ENCODE data around the gene PGM5.
"Not testable (repeated sequence)": the region's sequence is repeated elsewhere in the genome, so short reads cannot be mapped to it uniquely, and the experiment has no call there.

PGM5 gene

GRCh38 chr9:68383894-68384293 is 27.5 kb downstream of the PGM5 start:
- not testable (repeated sequence) for DNase-seq

- DNase-seq: not testable (repeated sequence)
Observed at GRCh38 chr9:68389558-68389957, 33.1 kb downstream of the PGM5 start.

GRCh38 chr9:68390737-68391136 is 34.3 kb downstream of the PGM5 start:
- DNase-seq: not testable (repeated sequence)

- DNase-seq: not testable (repeated sequence)
Observed at GRCh38 chr9:68396411-68397094, 40.1 kb downstream of the PGM5 start.

GRCh38 chr9:68397095-68397423 is 40.6 kb downstream of the PGM5 start:
- not testable (repeated sequence) for DNase-seq

- not testable (repeated sequence) for DNase-seq
Observed at GRCh38 chr9:68397796-68398195, 41.4 kb downstream of the PGM5 start.

GRCh38 chr9:68398324-68398723 is 41.9 kb downstream of the PGM5 start:
- DNase-seq: not testable (repeated sequence)

- not testable (repeated sequence) for DNase-seq
Observed at GRCh38 chr9:68404421-68405185, 48.2 kb downstream of the PGM5 start.

- not testable (repeated sequence) for DNase-seq
Observed at GRCh38 chr9:68411865-68412264, 55.5 kb downstream of the PGM5 start.

- not testable (repeated sequence) for DNase-seq
Observed at GRCh38 chr9:68412754-68413153, 56.3 kb downstream of the PGM5 start.

- DNase-seq: not testable (repeated sequence)
Observed at GRCh38 chr9:68415065-68415464, 58.7 kb downstream of the PGM5 start.

GRCh38 chr9:68416936-68417564 is 60.6 kb downstream of the PGM5 start:
- DNase-seq: no peak

- no peak for DNase-seq
Observed at GRCh38 chr9:68417762-68418161, 61.4 kb downstream of the PGM5 start.

- DNase-seq: no peak
Observed at GRCh38 chr9:68418259-68418845, 61.9 kb downstream of the PGM5 start.

GRCh38 chr9:68419901-68420300 is 63.5 kb downstream of the PGM5 start:
- DNase-seq: no peak

GRCh38 chr9:68426755-68427154 is 70.3 kb downstream of the PGM5 start:
- no peak for DNase-seq

GRCh38 chr9:68427216-68427977 is 71.0 kb downstream of the PGM5 start:
- no peak for DNase-seq

GRCh38 chr9:68428481-68428880 is 72.1 kb downstream of the PGM5 start:
- DNase-seq: no peak

- DNase-seq: no peak
Observed at GRCh38 chr9:68429631-68430030, 73.2 kb downstream of the PGM5 start.

- no peak for DNase-seq
Observed at GRCh38 chr9:68431307-68431706, 74.9 kb downstream of the PGM5 start.

GRCh38 chr9:68433531-68434110 is 77.2 kb downstream of the PGM5 start:
- DNase-seq: no peak

GRCh38 chr9:68437785-68438184 is 81.4 kb downstream of the PGM5 start:
- DNase-seq: no peak
